Upper lobe of right lung (tissue), 1 donor: ENCODE measurements around the gene IRF6. TPM values are rescaled to one million over a fixed set of nuclear protein-coding genes. Genes with fewer than 3 reads are reported as not detected.
A peak's percentile ranks its signal among the peaks of the same experiment; 100 is the strongest.

Experiments used
- ATAC-seq: fragments of 200-7000 bp; cut with Tn5 transposase; one replicate; pipeline ENCODE4 v1.9.1; 2020; ENCODE audit warnings: mild to moderate bottlenecking, moderate library complexity
- DNase-seq: peaks from one replicate; pipeline ENCODE4 v3.0.0-alpha.2; 2020
- H3K27ac ChIP-seq: fragments of 200-600 bp; one replicate; pipeline ENCODE4 v1.8.0; 2022
- H3K27me3 ChIP-seq: fragments of 200-600 bp; one replicate; pipeline ENCODE4 v1.8.0; 2022; ENCODE audit warnings: mild to moderate bottlenecking
- H3K36me3 ChIP-seq: fragments of 200-600 bp; one replicate; pipeline ENCODE4 v1.8.0; 2022
- H3K4me1 ChIP-seq: fragments of 200-600 bp; one replicate; pipeline ENCODE4 v1.8.0; 2022
- H3K4me3 ChIP-seq: fragments of 200-600 bp; one replicate; pipeline ENCODE4 v1.8.0; 2022; ENCODE audit warnings: mild to moderate bottlenecking
- H3K9me3 ChIP-seq: fragments of 200-600 bp; one replicate; pipeline ENCODE4 v1.8.0; 2022
- intact Hi-C: fragments of 100-400 bp; cut with DNase I; formaldehyde crosslinking; loops from one replicate; pipeline ENCODE4 v1.11.0; 2022
- total RNA-seq: library from RNA; stranded (reverse); fragmentation: NEBNext Ultra II Directional; extraction: Animal tissue kit (Norgen Biotek cat#: 25700); gene quantifications from one replicate; pipeline ENCODE4 v1.2.1, GENCODE V29; 2021
- TF ChIP-seq, protein P1 (sequence below): fragments of 200-600 bp; IDR thresholded peaks from one replicate; pipeline ENCODE4 v1.8.0; 2022; ENCODE audit warnings: antibody characterized with exemption
- donor health status: DM: no; HTN: yes; CAD: no; lungs with severe emphysema.

The IRF6 gene
- total RNA-seq, 1 donor from 2014 or later, result 17.9 TPM

GRCh38 chr1:209775678-209776077, 30.3 kb downstream of the IRF6 start:
- intact Hi-C loops, result no loop called here
- Histone ChIP-seq H3K9me3 (no peaks in the 10 kb centered on the region), H3K36me3 (no peaks in the 10 kb centered on the region), H3K4me3 (no peak overlapping the region), H3K27ac (no peak overlapping the region), H3K27me3 (no peaks in the 10 kb centered on the region), H3K4me1 (no peaks in the 10 kb centered on the region)
- ATAC-seq, result no peak
- TF ChIP-seq, protein P1, sequence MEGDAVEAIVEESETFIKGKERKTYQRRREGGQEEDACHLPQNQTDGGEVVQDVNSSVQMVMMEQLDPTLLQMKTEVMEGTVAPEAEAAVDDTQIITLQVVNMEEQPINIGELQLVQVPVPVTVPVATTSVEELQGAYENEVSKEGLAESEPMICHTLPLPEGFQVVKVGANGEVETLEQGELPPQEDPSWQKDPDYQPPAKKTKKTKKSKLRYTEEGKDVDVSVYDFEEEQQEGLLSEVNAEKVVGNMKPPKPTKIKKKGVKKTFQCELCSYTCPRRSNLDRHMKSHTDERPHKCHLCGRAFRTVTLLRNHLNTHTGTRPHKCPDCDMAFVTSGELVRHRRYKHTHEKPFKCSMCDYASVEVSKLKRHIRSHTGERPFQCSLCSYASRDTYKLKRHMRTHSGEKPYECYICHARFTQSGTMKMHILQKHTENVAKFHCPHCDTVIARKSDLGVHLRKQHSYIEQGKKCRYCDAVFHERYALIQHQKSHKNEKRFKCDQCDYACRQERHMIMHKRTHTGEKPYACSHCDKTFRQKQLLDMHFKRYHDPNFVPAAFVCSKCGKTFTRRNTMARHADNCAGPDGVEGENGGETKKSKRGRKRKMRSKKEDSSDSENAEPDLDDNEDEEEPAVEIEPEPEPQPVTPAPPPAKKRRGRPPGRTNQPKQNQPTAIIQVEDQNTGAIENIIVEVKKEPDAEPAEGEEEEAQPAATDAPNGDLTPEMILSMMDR, result no peak
- no peak for DNase-seq

GRCh38 chr1:209774592-209774991, 31.4 kb downstream of the IRF6 start:
- no peaks in the 10 kb centered on the region for H3K27me3 ChIP-seq
- no peak overlapping the region for H3K4me3 ChIP-seq
- TF ChIP-seq, protein P1, result no peak
- H3K36me3 ChIP-seq, result no peaks in the 10 kb centered on the region
- no peak for DNase-seq
- peaks cover 5% of the 10 kb centered on the region for H3K4me1 ChIP-seq
- H3K27ac ChIP-seq, result no peak overlapping the region
- no peaks in the 10 kb centered on the region for H3K9me3 ChIP-seq
- no peak for ATAC-seq
- intact Hi-C loops, result no loop called here

GRCh38 chr1:209772126-209772525, 33.8 kb downstream of the IRF6 start:
- TF ChIP-seq, protein P1, result no peak
- Histone ChIP-seq H3K4me1 (peaks cover 16% of the 10 kb centered on the region), H3K27ac (no peak overlapping the region), H3K4me3 (no peak overlapping the region), H3K36me3 (no peaks in the 10 kb centered on the region), H3K27me3 (no peaks in the 10 kb centered on the region), H3K9me3 (no peaks in the 10 kb centered on the region)
- DNase-seq (no peak), ATAC-seq (no peak)
- intact Hi-C loops, result no loop called here

DNA sequence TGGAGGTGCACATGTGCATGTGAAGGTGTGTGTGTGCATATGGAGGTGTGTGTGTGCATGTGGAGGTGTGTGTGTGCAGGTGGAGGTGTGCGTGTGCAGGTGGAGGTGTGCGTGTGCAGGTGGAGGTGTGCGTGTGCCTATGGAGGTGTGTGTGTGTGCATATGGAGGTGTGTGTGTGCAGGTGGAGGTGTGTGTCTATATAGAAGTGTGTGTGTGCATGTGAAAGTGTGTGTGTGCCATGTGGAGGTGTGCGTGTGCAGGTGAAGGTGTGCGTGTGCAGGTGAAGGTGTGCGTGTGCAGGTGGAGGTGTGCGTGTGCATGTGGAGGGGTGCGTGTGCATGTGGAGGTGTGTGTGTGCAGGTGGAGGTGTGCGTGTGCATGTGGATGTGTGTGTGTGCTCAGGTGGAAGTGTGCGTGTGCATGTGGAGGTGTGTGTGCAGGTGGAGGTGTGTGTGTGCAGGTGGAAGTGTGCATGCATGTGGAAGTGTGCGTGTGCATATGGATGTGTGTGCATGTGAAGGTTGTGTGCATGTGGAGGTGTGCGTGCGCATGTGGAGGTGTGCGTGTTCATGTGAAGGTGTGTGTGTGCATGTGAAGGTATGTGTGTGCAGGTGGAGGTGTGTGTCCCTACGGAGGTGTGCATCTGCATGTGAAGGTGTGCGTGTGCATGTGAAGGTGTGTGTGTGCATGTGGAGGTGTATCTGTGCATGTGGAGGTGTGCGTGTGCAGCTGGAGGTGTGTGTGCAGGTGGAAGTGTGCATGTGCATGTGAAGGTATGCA, 35.1 kb downstream of the IRF6 start:
- no peak overlapping the region for H3K4me3 ChIP-seq
- H3K36me3 ChIP-seq, result no peaks in the 10 kb centered on the region
- TF ChIP-seq, protein P1, result no peak
- no peaks in the 10 kb centered on the region for H3K9me3 ChIP-seq
- H3K27ac ChIP-seq, result no peak overlapping the region
- H3K27me3 ChIP-seq, result no peaks in the 10 kb centered on the region
- DNase-seq (no peak), ATAC-seq (no peak)
- intact Hi-C loops, result no loop called here
- H3K4me1 ChIP-seq, result peaks cover 16% of the 10 kb centered on the region

DNA sequence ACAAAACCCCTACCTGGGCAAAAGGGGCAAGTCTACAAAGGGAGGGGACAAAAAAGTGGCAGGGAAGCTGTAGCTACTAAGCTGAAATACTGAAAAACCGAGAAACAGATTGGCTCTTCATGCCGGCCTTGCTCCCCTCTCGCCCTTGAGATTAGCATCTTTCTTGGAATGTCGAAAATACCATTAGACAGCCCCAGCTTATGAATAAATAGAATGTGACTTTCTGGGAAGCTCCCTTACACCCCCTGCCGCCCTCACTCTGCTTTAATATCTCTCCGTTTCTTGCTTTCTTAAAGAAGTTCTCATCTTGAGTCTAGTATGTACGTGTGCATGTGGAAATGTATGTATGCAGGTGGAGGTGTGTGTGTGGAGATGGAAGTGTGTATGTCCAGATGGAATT, 36.0 kb downstream of the IRF6 start:
- Histone ChIP-seq H3K4me3 (peak overlapping the region; percentile 34), H3K4me1 (peaks cover 16% of the 10 kb centered on the region), H3K27me3 (no peaks in the 10 kb centered on the region), H3K27ac (peak overlapping the region; percentile 77), H3K9me3 (no peaks in the 10 kb centered on the region), H3K36me3 (no peaks in the 10 kb centered on the region)
- intact Hi-C loops, result no loop called here
- ATAC-seq, result no peak
- DNase-seq, result no peak
- TF ChIP-seq, protein P1, result no peak
